ENCODE results near the gene SLC5A4.

SLC5A4 gene

DNA sequence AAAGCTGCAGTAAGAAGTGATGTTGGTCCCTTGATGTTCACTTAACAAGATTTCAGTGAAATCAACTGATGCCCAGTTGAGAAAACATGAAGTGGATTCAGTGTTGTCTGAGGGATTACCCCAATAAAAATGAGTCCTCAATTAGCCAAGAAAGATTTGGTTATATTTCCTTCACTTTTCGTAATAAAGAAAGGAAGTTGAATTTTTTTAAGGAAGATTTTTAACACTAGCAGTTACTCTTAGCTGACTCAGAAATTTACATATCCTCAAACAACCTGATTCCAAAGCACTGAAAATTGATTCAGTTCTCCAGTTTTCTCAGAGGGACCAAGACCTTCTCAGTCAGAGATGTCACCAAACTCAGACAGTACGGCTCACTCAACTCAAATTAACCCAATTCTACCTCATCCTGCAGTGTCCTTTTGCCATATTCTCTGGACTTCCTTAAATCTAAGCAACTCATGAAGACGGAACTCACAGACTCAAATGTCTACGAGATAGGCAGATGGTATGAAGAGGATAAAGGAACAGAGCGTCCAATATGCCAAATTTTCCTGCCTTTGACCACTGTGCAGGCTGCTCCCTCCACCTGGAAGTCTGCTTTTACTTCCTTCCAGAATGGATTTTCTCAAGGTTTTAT is 22.8 kb downstream of the SLC5A4 start:
- DNase-seq, result no peak

DNA sequence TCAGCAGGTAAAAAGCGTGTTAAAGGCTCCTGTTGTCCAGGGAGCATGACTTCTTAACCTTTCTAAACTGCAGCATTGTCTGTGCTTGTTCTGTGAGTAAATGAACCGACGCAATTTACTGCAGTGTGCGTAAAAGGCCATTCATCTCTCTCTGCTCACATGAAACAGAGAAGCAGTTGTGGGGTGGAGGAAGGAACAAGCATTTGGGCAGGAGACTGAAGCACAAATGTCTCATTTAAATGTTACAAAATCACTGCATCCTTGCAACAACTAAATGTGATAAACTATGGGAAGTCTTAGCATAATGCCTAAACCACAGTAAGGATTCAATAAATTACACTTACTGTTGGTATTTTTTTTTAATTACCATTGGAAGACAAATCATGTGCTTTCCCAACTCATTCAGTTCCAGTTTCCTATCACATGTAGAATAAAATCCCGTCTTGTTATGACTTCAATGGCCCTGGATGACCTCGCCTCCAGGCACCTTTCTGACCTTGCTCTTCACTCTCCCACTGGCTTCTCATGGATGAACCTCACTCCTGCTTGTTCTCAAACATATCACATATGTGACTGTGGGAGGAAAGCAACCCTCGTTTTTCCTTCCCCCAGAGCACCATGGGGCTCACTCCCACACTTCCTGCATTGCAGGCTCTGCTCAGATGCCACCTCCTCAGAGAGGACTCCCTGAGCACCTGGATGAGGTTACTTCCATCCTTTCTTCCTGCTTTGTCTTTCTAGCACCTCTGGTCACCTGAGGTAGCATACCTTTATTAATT is 28.6 kb downstream of the SLC5A4 start:
- DNase-seq, result no peak

DNA sequence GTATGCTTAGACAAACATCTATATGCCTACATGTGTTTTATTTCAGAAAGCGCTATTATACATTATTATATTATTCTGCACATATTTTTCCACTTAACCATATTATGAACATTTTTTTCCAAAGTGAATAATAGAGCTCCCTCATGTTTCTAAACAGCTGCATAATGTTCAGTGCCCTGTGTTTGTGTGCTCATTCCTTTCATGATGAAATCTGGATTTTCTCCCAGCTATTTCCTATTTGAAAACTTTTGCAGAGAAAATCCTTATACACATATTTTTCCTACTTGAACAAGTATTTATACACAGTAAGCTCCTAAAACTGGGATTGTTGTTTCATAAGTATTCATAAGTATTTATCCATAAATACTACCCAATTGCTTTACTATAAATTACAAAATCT is 32.2 kb downstream of the SLC5A4 start:
- no peak for DNase-seq

DNA sequence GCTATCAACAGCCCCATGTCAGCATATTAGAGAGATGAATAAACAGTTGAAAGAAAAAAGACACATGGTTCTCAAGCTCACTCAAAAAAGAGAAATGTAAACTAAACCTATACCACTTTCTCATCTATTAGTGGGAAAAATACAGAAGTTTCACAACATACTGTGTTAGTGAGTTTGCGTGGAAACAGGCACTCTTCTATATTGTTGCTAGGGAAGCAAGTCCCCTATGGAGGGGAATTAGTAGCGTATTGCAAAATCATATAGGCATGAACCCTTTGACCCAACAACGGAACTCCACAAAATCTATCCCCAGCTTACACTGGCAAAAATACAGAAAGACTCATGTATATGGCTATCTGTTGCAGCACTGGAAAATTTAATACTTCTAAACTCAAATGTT is 36.1 kb downstream of the SLC5A4 start:
- no peak for DNase-seq

DNA sequence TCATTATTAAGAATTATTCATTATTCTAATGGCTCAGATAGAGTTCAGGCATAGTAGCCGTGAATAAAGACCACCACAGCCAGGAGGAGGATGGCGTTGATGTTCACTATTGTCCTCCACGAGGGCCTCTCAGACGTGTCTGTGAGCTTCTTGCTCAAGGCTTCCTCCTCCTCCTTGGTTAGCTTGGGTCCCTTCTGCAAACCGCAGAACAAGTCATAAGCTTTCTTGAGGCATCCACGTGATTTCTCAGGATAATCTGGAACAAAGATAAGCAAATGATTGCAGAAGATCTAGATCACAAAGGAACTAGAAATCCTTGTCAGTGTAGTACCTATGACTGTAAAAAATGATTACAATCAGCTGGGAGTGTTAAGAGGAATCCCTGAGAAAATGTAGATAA is 36.7 kb downstream of the SLC5A4 start:
- DNase-seq, result no peak

DNA sequence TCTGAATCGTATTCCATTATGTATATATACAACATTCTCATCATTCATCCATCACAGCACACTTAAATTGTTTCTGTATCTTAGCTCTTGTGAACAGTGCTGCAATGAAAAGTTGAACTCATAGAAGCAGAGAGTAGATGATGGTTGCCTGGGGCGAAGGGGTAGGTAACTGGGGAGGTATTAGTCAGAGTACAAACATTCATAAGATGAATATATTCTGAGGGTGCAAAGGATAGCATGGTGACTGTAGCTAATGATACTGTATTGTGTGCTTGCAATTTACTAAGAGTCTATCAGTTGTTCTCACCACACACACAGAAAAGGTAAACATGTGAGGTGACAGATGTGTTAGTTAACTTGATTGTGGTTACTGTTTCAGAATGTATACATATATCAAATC is 37.7 kb downstream of the SLC5A4 start:
- DNase-seq, result no peak

DNA sequence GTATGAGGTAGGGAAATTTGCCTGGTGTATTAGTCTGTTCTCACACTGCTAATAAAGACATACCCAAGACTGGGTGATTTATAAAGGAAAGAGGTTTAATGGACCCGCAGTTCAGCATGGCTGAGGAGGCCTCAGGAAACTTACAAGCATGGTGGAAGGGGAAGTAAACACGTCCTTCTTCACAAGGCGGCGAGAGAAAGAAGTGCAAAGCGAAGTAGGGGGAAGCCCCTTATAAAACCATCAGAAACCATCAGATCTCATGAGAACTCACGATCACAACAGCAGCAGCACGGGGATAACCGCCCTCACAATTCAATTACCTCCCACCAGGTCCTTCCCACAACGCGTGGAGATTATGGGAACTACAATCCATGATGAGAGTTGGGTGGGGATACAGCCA is 38.2 kb downstream of the SLC5A4 start:
- no peak for DNase-seq

DNA sequence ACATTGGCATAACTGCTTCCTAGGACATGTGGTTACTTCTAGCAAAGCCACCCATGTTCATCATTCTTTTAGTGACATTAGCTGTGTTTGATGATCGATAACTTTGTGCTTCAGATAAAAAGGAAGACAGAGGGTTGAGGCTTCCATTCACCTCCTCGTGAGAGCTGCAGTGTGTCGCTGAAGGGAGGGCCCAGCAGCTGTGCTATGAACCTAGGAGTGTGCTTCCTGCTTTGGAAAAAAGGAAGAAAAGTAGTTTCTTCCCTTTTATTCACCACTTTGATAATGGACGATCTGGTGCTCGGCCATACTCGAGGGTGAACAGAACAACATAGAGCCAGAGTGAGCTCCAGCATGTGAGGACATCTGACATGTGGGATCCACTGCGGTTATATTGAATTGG is 44.1 kb downstream of the SLC5A4 start:
- no peak for DNase-seq

DNA sequence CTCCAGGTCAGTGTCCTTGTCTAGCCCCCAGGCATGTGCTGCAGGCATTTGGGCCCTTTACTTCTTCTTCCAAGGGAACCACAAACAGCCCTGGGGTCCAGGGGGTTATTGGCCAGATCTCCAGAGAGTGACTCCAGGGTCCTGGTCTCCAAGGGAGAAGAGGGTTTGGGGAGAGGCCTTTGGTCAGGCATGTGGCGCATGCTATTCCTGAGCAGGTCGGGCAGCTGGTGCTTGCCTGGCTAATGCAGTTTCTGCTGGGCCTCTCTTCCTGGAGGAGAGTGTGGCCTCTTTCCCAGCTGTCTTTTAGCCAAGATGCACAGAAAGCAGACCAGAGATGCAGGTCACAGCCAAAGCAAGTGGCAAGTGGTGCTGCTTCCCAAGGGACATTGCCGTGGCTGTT is 46.5 kb downstream of the SLC5A4 start:
- DNase-seq, result no peak

DNA sequence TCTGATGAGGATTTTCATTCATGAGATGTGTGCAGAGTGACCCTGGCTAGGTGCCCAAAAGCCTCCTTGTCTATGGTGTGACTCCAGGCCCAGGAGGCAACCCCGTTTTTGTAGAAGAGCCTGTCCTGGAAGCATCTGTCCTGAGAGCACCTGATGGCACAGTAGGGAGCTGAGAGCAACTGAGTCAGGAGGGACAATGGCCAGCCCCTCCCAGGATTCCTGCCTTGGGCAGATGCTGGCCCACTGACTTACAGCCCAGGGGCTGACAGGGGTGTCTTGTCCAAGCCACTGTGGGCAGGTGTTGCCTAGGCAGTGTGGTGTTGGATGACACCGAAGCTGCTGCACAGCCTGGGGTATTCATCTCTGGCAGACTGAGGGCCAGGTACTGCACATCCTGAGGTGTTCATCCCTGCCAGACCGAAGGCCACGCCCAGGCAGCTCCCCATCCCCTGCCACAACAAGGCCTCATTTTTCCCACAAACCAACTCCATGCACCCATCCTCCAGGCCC is 47.1 kb downstream of the SLC5A4 start:
- no peak for DNase-seq

DNA sequence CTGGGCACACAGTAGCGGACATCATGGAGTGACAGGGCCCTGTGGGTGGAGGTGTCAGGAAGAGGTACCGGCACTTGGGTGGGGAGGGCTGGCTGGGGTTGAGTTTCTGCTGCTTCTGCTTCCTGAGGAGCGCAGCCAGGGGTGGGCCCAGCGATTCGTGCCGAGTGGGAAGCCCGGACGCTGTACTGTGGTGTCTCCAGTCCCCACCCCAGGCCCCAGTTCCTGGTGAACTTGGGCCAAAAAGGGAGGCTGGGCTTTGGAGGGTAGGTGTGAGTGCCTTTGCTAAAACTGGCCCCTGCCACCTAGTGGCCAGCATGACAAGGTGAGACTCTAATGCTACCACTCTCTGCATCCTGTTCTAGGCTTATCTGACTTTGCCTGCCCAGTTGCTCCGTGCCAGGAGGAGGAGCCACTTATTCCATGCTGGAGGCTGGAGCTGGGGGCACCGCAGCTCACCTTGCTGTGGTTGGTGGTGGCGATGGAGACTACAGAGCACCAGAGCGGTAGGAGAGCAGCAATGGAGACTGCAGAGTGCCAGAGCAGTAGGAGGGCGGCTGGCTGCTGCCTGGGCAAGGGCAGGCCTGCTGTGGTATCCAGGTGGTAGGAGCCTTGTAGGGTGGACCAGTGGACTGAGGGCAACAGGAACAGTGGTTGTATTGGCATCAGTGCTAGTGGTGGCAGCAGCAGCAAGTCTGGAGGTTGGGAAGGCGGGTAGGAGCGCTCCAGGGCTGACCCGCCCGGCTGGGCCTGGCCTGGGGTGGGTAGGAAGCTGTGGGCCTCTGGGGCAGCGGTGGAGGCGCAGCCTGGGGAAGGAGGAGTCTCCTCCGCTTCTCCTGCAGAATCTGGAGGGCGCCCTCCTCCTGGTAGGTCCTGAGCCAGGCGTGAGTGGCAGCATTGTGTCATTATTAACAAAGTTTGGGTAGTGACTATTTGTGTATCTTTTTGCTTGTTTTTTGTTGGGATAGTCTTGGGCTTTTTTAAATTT is 48.1 kb downstream of the SLC5A4 start:
- DNase-seq, result peak; percentile 60

DNA sequence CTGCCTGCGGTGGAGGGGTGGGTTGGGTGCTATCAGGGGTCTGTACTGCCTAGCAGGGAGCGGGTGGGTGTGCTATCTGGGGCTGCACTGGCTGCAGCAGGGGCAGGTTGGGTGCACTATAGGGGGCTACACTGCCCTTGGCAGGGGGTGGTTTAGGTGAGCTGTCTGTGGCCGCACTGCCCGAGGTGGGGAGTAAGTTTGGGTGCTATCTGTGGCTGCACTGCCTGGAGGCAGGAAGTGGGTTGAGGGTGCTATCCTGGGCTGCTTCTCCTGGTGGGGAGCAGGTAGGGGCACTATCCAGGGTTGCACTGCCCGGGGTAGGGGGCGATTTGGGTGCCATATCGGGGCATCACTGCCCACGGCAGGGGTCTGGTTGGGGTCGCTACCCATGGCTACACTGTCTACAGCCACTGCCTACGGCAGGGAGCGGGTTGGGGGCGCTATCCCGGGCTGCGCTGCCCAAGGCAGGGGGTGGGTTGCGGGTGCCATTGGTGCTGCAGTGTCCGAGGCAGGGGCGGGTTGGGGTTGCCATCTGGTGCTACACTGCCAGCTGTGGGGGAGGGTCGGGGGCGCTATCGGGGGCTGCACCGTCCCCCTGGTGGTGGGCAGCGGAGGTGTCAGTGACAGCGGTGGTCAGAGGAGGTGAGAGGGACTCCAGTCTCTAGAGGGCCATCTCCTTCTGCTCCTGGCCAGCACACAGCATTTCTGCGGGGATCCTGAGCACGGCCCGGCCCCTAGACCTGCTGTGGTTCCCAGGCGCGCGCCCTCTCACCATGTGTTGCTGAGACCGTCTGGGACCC is 49.0 kb downstream of the SLC5A4 start:
- no peak for DNase-seq

DNA sequence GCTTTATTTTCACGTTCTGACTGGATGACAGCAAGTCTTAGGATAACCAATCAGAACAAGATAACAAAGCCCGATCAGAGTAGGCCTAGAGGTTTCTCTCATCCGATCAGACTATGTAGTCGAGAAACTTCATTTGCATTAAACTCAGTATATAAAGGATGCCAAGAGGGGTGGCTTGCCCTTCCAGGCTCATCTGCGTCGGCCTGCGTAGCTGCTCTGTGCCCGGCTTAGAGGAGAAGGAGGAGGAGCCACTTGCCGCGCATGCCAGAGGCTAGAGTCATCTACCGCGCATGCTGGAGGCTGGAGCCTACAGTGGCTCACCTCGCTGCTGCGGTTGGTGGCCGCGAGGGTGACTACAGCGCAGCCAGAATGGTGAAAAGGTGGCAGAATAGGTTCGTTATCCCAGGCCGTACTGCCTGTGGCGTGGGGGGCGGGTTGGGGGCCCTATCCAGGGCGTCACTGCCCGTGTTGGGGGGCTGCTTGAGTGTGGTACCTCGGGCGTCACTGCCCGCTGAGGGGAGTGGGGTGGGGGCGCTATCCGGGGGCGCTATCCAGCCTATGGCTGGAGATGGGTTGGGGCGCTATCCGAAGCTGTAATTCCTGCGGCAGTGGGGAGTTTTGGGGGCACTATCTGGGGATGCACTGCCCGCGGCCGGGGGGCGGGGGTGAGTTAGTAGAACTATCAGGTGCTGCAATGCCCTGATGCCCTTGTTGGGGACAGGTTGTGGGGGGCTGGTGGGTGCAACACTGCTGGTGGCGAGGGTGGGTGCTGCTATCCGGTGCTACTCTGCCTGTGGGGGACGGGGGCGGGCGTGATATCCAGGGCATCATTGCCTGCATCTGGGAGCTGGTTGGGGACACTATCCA is 50.1 kb downstream of the SLC5A4 start, which contains the start of gene RFPL2:
Gene RFPL2, minus strand, starts transcription at position 218 of the 867 bp plus-strand sequence. CDS start 2,622 bp downstream, outside the sequence.
- peak; percentile 49 for DNase-seq

DNA sequence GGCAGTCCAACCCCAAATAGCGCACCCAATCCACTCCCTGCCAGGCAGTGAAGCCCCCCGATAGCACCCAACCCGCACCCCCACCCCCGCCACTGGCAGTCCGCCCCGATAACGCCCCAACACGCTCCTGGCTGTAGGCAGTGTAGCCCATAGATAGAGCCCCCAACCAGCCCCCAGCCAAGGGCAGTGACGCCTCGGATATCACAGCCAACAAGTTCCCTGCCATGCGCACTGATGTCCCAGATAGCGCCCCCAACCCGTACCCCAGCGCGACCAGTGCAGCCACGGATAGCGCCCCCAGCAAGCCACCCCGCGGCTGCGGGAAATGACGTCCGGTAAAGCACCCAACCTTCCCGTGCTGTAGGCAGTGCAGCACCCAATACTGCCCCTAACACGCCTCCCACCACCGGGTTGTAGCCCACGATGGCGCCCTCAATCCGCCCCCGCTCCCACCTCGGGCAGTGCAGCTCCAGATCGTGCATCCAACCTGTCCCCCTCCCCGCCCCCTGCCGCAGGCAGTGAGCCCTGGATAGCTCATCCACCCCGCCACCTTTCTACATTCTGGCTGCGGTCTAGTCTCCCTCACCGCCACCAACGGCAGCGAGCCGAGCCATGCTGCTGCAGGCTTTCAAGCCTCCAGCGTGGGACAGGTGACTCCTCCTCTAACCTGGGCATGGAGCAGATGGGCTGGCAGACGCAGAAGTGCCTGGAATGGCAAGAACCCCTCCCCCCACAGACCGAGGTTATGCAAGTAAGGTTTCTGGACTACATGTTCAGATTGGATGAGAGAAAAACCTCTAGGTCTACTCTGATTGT is 50.9 kb downstream of the SLC5A4 start:
- DNase-seq, result peak; percentile 22

DNA sequence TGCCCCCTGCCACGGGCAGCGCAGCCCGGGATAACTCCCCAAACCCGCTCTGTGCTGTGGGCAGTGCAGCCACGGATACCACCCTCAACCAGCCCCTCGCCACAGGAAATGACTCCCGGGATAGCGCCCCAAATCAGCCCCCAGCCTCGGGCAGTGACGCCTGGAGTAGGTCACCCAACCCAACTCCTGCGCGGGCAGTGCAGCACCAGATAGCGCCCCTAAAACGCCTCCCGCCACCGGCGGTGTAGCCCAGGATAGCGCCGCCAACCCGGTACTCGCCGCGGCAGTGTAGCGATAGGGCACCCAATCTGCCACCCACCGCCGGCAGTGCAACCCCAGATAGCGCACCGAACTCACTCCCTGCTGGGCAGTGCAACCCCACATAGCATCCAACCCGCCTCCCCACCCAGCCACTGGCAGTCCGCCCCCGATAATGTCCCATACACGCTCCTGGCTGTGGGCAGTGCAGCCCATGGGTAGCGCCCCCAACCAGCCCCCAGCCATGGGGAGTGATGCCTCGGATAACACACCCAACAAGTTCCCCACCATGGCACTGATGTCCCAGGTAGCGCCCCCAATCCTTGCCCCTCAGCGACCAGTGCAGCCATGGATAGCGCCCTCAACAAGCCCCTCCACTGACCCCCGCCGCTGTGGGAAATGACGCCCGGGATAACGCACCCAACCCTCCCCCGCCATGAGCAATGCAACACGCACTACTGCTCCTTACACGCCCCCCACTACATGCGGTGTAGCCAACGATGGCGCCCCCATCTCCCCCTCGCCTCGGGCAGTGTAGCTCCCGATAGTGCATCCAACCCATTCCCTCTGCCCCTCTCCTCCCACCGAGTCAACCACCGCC is 51.7 kb downstream of the SLC5A4 start:
- no peak for DNase-seq

DNA sequence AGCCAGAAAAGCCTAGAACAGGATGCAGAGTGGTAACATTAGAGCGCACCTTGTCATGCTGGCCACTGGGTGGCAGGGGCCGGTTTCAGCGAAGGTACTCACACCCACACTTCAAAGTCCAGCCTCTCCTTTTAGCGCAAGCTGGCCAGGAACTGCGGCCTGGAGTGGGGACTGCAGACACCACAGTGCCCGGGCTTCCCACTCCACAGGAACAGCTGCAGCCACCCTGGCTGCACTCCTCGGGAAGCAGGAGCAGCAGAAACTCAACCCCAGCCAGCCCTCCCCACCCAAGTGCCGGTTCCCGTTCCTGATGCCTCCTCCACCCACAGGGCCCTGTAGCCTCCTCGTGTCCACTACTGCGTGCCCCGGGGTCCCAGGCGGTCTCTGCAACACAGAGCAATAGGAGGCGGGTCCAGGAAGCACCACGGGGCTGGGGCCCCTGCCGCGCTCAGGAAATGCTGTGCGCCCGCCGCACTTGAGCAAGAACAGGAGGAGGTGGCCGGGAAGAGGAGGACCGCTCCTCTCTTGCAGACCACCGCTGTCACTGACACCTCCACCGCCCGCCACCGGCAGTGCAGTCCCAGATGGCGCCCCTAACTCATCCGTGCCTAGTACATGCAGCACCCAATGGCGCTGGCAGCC is 52.5 kb downstream of the SLC5A4 start:
- peak; percentile 41 for DNase-seq

DNA sequence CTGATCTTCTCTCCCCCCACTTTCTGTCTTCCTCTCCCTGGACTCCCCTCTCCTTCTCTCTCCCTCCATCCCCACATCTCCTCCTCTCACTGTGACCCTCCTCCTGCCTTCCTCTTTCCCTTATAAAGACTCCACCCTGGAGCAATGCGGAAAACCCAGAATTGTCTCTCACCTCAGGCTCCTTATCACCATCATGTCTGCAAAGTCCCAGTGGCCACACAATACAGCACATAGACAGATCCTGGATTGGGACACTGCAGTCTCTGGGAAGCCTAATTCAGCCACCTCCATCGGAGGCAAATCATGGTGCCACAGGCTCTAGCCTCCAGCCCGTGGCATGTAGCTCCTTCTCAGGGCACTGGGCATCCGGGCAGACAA is 53.0 kb downstream of the SLC5A4 start:
- DNase-seq, result no peak

DNA sequence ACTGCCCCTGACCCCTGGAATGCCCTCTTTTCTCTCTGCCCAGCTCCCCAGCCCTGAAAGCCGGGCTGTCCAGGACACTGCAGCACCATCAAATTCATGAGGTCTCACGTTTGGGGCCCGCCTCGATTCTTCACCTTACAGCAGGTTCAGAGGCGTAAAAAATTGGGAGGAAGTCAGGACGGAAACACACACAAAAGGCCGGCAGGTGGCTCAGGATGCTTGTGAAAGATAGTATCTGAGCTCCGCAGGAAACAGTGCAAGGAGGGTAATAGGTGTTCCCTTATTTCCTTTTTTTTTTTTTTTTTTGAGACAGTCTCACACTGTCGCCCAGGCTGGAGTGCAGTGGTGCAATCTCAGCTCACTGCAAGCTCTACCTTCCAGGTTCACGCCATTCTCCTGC is 54.4 kb downstream of the SLC5A4 start:
- peak; percentile 49 for DNase-seq

DNA sequence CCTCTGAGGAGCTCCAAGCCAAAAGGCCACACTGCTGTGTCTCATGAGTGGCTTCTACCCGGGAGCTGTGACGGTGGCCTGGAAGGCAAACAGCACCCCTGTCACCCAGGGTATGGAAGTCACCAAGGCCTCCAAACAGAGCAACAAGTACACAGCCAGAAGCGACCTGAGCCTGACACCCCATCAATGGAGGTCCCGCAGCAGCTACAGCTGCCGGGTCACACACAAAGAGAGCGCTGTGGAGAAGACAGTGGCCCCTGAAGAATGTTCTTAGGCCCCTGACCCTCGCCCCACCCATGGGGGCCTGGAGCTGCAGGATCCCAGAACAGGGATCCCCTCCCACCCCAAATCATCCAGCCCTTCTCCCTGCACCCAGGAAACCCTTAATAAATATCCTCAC is 55.2 kb downstream of the SLC5A4 start:
- no peak for DNase-seq

Measured in CD4-positive, alpha-beta T cell treated with Interleukin-17A for 4 hours (primary cell).